SK-N-SH (cell line): ENCODE measurements around the gene HASPIN. TPM values are rescaled to one million over a fixed set of nuclear protein-coding genes. Genes with fewer than 3 reads are reported as not detected.

Experiments used
- CTCF ChIA-PET: fragments of 300-600, 350-600 bp; formaldehyde crosslinking; extraction: SDS; loops from one replicate; lab custom pipeline; 2021; lab: Yijun Ruan, JAX
- POLR2A ChIA-PET: fragments of 350-600 bp; sonication (Branson Sonifier 250); formaldehyde crosslinking; extraction: SDS; loops from one replicate; lab custom pipeline; 2020; ENCODE audit warnings: antibody characterized with exemption, inconsistent platforms; lab: Yijun Ruan, JAX
- DNase-seq: peaks from one replicate; pipeline ENCODE4 v3.0.0; 2012
- H2AFZ ChIP-seq: fragments of 200-600 bp; sonication (generic); 2 replicates; pipeline ENCODE4 v1.8.1; 2016; ENCODE audit warnings: antibody characterized with exemption, mild to moderate bottlenecking, low read depth
- H3F3A ChIP-seq: fragments of 200-600 bp; sonication (generic); replicated peaks from 2 replicates; pipeline ENCODE3; 2016; ENCODE audit warnings: antibody characterized with exemption, mild to moderate bottlenecking; ENCODE audit not compliant: insufficient read depth
- H3K27ac ChIP-seq, 2 experiments: fragments of 200-500 bp in 1 of 2; fragments of 200-600 bp in 1 of 2; sonication (Bioruptor generic) in 1 of 2; sonication (generic), shearing (Covaris generic) in 1 of 2; 2 replicates each; pipeline versions ENCODE4 v1.5.1 to v1.6.1; 2014 to 2016; ENCODE audit warnings: low read depth in 2 of 2, inconsistent platforms in 1 of 2, low read length in 1 of 2, mild to moderate bottlenecking in 1 of 2, mixed read lengths in 1 of 2
- H3K27me3 ChIP-seq: fragments of 200-600 bp; sonication (generic), shearing (Covaris generic); 2 replicates; pipeline ENCODE4 v1.6.1; 2016; ENCODE audit warnings: mixed run types; ENCODE audit not compliant: insufficient read depth
- H3K36me3 ChIP-seq, 2 experiments: fragments of 200-500 bp in 1 of 2; fragments of 200-600 bp in 1 of 2; sonication (Bioruptor generic) in 1 of 2; sonication (generic) in 1 of 2; replicated peaks in 1 of 2; 2 replicates each; pipeline versions ENCODE3 to v1.5.1; 2014 to 2016; ENCODE audit warnings: low read length in 1 of 2, mild to moderate bottlenecking in 1 of 2; ENCODE audit not compliant: insufficient read depth in 2 of 2, control insufficient read depth in 1 of 2
- H3K4me1 ChIP-seq, 2 experiments: fragments of 200-500 bp in 1 of 2; fragments of 200-600 bp in 1 of 2; sonication (Bioruptor generic) in 1 of 2; sonication (generic), shearing (Covaris generic) in 1 of 2; 2 replicates each; pipeline versions ENCODE4 v1.5.1 to v1.6.1; 2014 to 2016; ENCODE audit warnings: low read depth in 1 of 2, low read length in 1 of 2, mixed run types in 1 of 2; ENCODE audit not compliant: insufficient read depth in 2 of 2, control insufficient read depth in 1 of 2
- H3K4me2 ChIP-seq: fragments of 200-600 bp; sonication (generic), shearing (Covaris generic); 2 replicates; pipeline ENCODE4 v1.6.1; 2017; ENCODE audit warnings: mixed run types
- H3K4me3 ChIP-seq, 2 experiments: fragments of 200-500 bp in 1 of 2; fragments of 200-600 bp in 1 of 2; sonication (Bioruptor generic) in 1 of 2; sonication (generic), shearing (Covaris generic) in 1 of 2; 2 replicates each; pipeline versions ENCODE4 v1.5.1 to v1.8.1; 2014 to 2016; ENCODE audit warnings: low read depth in 2 of 2, inconsistent platforms in 1 of 2, low read length in 1 of 2, mild to moderate bottlenecking in 1 of 2, mixed read lengths in 1 of 2, moderate library complexity in 1 of 2
- H3K79me2 ChIP-seq: fragments of 200-600 bp; sonication (generic); 2 replicates; pipeline ENCODE4 v1.8.1; 2017; ENCODE audit warnings: mild to moderate bottlenecking; ENCODE audit not compliant: insufficient read depth
- H3K9ac ChIP-seq: fragments of 200-600 bp; sonication (generic); 2 replicates; pipeline ENCODE4 v1.6.1; 2017; ENCODE audit warnings: mixed run types
- H3K9me2 ChIP-seq: fragments of 200-600 bp; sonication (generic); 2 replicates; pipeline ENCODE4 v1.6.1; 2017; ENCODE audit warnings: mixed run types
- H3K9me3 ChIP-seq: fragments of 200-600 bp; sonication (generic); 2 replicates; pipeline ENCODE4 v1.6.1; 2017; ENCODE audit warnings: mixed run types, mild to moderate bottlenecking, moderate library complexity
- H4K20me1 ChIP-seq: fragments of 200-600 bp; sonication (generic); 2 replicates; pipeline ENCODE4 v1.6.1; 2017; ENCODE audit warnings: mild to moderate bottlenecking, mixed run types; ENCODE audit not compliant: insufficient read depth
- CHD2 ChIP-seq: fragments of 150-350 bp; IDR thresholded peaks from 2 replicates; pipeline ENCODE4 v1.6.1; 2018; ENCODE audit warnings: low read length; ENCODE audit not compliant: partially characterized antibody
- FOSL2 ChIP-seq: IDR thresholded peaks from 2 replicates; pipeline ENCODE4 v1.4.0; 2012; ENCODE audit warnings: low read depth, mild to moderate bottlenecking, moderate library complexity, borderline replicate concordance
- JUND ChIP-seq: IDR thresholded peaks from 2 replicates; pipeline ENCODE4 v1.4.0; 2012
- MEF2A ChIP-seq: IDR thresholded peaks from 2 replicates; pipeline ENCODE4 v1.4.0; 2012; ENCODE audit warnings: low read depth, borderline replicate concordance
- RCOR1 ChIP-seq: fragments of 150-350 bp; IDR thresholded peaks from 2 replicates; pipeline ENCODE4 v1.6.1; 2017; ENCODE audit warnings: antibody characterized with exemption, low read length
- YY1 ChIP-seq: IDR thresholded peaks from 2 replicates; pipeline ENCODE4 v1.4.0; 2012; ENCODE audit warnings: low read depth, mild to moderate bottlenecking
- WGBS: methylation state at CpG from one replicate; pipeline ENCODE4 v1.1.6; 2017; ENCODE audit warnings: low lambda C conversion rate; 5-methylcytosine and 5-hydroxymethylcytosine counted together
- polyA plus RNA-seq, 3 experiments: library from polyadenylated mRNA; depleted of rRNA; stranded (reverse); fragments of >200 nt; gene quantifications; 2 replicates each; pipeline ENCODE4 v1.2.3, GENCODE V29; 2012
- TF ChIP-seq, protein P1 (sequence below): fragments of 200-600 bp; sonication (generic); IDR thresholded peaks from 2 replicates; pipeline ENCODE4 v1.6.1; 2017; ENCODE audit warnings: antibody characterized with exemption, mild to moderate bottlenecking, moderate library complexity
- TF ChIP-seq, protein P2 (sequence below): fragments of 150-350 bp; IDR thresholded peaks from 2 replicates; pipeline ENCODE4 v1.6.1; 2016; ENCODE audit warnings: mild to moderate bottlenecking, low read depth, low read length

Gene HASPIN
- polyA plus RNA-seq, 1 of the 3 experiments (the other 2 are of a cell fraction): 1.4 TPM

DNA sequence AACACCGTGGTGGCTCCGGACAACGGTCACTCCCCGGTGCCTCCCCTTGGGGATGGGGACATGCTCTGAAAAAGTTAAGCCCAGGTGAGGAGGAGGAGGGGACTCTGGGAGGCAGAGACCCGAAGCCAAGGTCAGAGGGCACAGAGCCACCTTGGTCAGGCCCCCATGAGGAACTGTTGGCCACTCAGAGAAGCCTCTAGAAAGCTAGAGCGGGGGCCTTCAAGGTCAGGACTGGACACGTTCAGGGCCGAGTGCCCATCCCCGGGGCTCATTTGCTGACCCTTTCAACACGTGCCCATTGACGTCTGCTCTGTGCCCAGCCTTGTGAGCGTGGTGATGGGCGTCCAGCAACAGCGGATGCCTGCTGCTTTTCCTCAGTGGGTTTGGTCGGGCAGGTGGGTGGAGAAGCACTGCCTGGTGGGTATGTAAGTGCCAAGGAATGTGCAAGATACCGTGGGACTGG is 38.2 kb downstream of the HASPIN start:
- H4K20me1 ChIP-seq: no peaks in the 10 kb centered on the region
- no peaks in the 10 kb centered on the region for H3K9me2 ChIP-seq
- H3K79me2 ChIP-seq: no peaks in the 10 kb centered on the region
- no peak overlapping the region for H3K27ac ChIP-seq
- POLR2A ChIA-PET: no interaction called here
- WGBS: 65% methylated on average over 14 of the region's 16 CpGs
- H3K4me3 ChIP-seq: no peak overlapping the region
- H3F3A ChIP-seq: no peaks in the 10 kb centered on the region
- no peak overlapping the region for H3K4me2 ChIP-seq
- H3K27me3 ChIP-seq: no peaks in the 10 kb centered on the region
- no peaks in the 10 kb centered on the region for H3K9me3 ChIP-seq
- TF ChIP-seq JUND: no peak
- TF ChIP-seq, all 33 proteins: peak for 0
- H3K4me1 ChIP-seq: no peaks in the 10 kb centered on the region
- H3K9ac ChIP-seq: no peak overlapping the region
- no peaks in the 10 kb centered on the region for H3K36me3 ChIP-seq
- DNase-seq: no peak
- CTCF ChIA-PET: interaction anchor here (1.0 to 2.4 kb wide), 2 partner anchors 24 to 27 kb away, joined by 3 to 10 read pairs; no protein-coding TSS in a partner anchor
- no peak overlapping the region for H2AFZ ChIP-seq

DNA sequence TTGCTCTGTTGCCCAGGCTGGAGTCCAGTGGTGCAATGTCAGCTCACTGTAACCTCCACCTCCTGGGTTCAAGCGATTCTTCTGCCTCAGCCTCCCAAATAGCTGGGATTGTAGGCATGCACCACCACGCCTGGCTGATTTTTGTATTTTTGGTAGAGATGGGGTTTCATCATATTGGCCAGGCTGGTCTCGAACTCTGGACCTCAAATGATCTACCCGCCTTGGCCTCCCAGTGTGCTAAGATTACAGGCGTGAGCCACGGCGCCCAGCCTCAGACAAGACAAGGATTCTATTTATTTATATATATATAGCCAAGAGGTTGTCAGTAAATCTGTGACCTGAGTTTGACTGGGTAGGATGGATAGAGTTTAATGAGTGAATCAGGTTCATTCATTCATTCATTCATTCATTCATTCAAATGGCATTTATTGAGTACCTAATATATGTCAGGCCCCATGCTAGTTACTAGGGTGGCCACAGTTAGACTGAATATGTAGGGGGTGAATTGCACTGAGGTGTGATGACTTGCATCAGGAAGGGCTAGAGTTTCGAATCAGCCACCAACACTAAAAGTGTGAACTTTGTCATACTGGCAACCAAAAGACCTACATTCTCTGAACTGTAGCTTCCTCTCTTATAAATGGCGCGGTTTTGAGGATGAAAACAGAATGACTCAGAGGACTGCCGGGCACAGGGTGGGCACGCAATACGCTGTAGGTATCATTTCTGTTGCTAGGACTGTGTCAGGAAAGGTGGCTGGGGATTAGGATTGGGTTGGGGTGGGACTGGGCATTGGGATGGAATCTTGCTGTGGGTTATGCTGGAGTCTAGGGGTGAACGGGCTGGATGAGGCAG is 39.4 kb downstream of the HASPIN start:
- no peaks in the 10 kb centered on the region for H3K36me3 ChIP-seq
- CTCF ChIA-PET: interaction anchor here (1.5 kb wide), 1 partner anchor 26 kb away, joined by 6 read pairs; no protein-coding TSS in a partner anchor
- no peak overlapping the region for H2AFZ ChIP-seq
- no peaks in the 10 kb centered on the region for H3K79me2 ChIP-seq
- H3K9me2 ChIP-seq: no peaks in the 10 kb centered on the region
- no peak overlapping the region for H3K4me3 ChIP-seq
- no peak overlapping the region for H3K9ac ChIP-seq
- H3K27ac ChIP-seq: no peak overlapping the region
- H3F3A ChIP-seq: no peaks in the 10 kb centered on the region
- POLR2A ChIA-PET: no interaction called here
- TF ChIP-seq FOSL2 (no peak), RCOR1 (no peak), MEF2A (no peak), CHD2 (no peak), YY1 (no peak)
- TF ChIP-seq, protein P1, sequence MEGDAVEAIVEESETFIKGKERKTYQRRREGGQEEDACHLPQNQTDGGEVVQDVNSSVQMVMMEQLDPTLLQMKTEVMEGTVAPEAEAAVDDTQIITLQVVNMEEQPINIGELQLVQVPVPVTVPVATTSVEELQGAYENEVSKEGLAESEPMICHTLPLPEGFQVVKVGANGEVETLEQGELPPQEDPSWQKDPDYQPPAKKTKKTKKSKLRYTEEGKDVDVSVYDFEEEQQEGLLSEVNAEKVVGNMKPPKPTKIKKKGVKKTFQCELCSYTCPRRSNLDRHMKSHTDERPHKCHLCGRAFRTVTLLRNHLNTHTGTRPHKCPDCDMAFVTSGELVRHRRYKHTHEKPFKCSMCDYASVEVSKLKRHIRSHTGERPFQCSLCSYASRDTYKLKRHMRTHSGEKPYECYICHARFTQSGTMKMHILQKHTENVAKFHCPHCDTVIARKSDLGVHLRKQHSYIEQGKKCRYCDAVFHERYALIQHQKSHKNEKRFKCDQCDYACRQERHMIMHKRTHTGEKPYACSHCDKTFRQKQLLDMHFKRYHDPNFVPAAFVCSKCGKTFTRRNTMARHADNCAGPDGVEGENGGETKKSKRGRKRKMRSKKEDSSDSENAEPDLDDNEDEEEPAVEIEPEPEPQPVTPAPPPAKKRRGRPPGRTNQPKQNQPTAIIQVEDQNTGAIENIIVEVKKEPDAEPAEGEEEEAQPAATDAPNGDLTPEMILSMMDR: no peak
- TF ChIP-seq, protein P2, sequence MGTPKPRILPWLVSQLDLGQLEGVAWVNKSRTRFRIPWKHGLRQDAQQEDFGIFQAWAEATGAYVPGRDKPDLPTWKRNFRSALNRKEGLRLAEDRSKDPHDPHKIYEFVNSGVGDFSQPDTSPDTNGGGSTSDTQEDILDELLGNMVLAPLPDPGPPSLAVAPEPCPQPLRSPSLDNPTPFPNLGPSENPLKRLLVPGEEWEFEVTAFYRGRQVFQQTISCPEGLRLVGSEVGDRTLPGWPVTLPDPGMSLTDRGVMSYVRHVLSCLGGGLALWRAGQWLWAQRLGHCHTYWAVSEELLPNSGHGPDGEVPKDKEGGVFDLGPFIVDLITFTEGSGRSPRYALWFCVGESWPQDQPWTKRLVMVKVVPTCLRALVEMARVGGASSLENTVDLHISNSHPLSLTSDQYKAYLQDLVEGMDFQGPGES: no peak
- no peaks in the 10 kb centered on the region for H3K27me3 ChIP-seq
- H4K20me1 ChIP-seq: no peaks in the 10 kb centered on the region
- no peaks in the 10 kb centered on the region for H3K9me3 ChIP-seq
- no peak overlapping the region for H3K4me2 ChIP-seq
- no peaks in the 10 kb centered on the region for H3K4me1 ChIP-seq
- 78% methylated on average over 14 of the region's 14 CpGs for WGBS
- no peak for DNase-seq
